ENCODE results near the gene TCEA3.

The TCEA3 gene

GRCh38 chr1:23436520-23437354 lies 12.2 kb upstream of the TCEA3 start:
- TF ChIP-seq CTCF (IDR thresholded peaks at IDR 0.05; ENCODE audit: low read depth, low read length) = no peak
- DNase-seq (ENCODE audit: extremely low read depth, low read depth) = no peak

- no peak for TF ChIP-seq CTCF (IDR thresholded peaks at IDR 0.05; ENCODE audit: low read depth, low read length)
Observed at GRCh38 chr1:23434260-23434775, 9.8 kb upstream of the TCEA3 start.

GRCh38 chr1:23433122-23433521 lies 8.6 kb upstream of the TCEA3 start:
- no peak for DNase-seq (ENCODE audit: extremely low read depth, low read depth)
- TF ChIP-seq CTCF (IDR thresholded peaks at IDR 0.05; ENCODE audit: low read depth, low read length) = no peak

More at GRCh38 chr1:23434260-23434775, 9.8 kb upstream of the TCEA3 start:
- no peak for DNase-seq (ENCODE audit: extremely low read depth, low read depth)

GRCh38 chr1:23431431-23431830 lies 6.9 kb upstream of the TCEA3 start:
- TF ChIP-seq CTCF (IDR thresholded peaks at IDR 0.05; ENCODE audit: low read depth, low read length) = no peak
- no peak for DNase-seq (ENCODE audit: extremely low read depth, low read depth)

GRCh38 chr1:23430803-23431202 lies 6.3 kb upstream of the TCEA3 start:
- no peak for TF ChIP-seq CTCF (IDR thresholded peaks at IDR 0.05; ENCODE audit: low read depth, low read length)
- DNase-seq (ENCODE audit: extremely low read depth, low read depth) = no peak

- no peak for TF ChIP-seq CTCF (IDR thresholded peaks at IDR 0.05; ENCODE audit: low read depth, low read length)
Observed at GRCh38 chr1:23428136-23428905, 3.8 kb upstream of the TCEA3 start.

GRCh38 chr1:23427550-23427949 lies 3.0 kb upstream of the TCEA3 start:
- no peak for DNase-seq (ENCODE audit: extremely low read depth, low read depth)
- no peak for TF ChIP-seq CTCF (IDR thresholded peaks at IDR 0.05; ENCODE audit: low read depth, low read length)

More at GRCh38 chr1:23428136-23428905, 3.8 kb upstream of the TCEA3 start:
- DNase-seq (ENCODE audit: extremely low read depth, low read depth) = no peak
